Parietal lobe (tissue), 2 donors: Measurements from ENCODE around the gene RPL4. TPM values are rescaled to one million over a fixed set of nuclear protein-coding genes. Genes with fewer than 3 reads are reported as not detected.

Experiments
- small RNA-seq: library from RNA; depleted of rRNA; stranded (forward); fragments of <200 nt; gene quantifications from one replicate; pipeline ENCODE3, GENCODE V24; 2014; ENCODE audit warnings: low replicate concordance
- total RNA-seq: library from RNA; depleted of rRNA; stranded (reverse); fragments of >200 nt; gene quantifications from one replicate; pipeline ENCODE4 v1.2.3, GENCODE V29; 2014

Gene RPL4
- 2,484 TPM for total RNA-seq

DNA sequence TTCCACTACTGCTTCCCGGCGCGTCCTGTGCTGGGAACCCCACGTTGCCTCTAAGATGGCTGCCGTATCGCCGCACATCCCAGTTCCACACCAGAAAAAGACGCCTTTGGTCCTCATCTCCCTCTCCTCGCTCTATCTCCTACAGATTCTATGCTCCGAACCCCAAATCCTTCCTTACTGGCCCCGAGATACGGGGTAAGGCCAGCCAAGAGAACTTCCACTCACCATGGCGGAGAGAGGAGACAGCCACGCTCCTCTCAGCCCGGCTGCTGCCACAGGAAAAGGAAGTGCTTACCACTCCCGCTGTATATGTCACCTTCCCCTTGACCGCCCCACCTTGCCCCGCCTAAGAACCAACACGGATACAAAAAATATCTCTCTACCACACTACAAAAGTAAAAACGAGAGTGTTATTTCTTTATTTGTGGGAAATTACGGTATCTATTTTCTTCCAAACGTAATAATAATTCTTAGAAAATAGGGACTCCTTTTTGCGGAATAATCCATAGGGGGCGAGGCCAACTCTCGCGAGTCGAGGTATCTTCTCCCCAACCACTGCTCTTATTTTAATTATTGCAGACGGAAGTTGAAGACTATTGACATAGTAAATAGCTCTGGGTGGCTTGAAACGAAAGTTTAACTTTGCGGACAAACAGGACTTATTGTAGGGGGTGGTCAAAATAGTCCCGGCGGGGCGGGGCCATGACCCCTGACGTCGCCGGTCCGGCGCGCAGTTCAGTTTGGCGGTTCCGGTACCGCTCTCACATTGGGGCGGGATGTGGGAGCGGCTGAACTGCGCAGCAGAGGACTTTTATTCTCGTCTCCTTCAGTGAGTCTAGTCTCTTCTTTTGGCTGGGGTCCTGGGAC is at the start of gene RPL4, which contains the start of gene ZWILCH:
RPL4 (minus strand) TSS at position 293 of the 867 bp plus-strand sequence; CDS start at position 228, 65 bp downstream.
ZWILCH (plus strand) TSS at position 764 of the 867 bp plus-strand sequence; CDS start at position 777, 13 bp downstream.

DNA sequence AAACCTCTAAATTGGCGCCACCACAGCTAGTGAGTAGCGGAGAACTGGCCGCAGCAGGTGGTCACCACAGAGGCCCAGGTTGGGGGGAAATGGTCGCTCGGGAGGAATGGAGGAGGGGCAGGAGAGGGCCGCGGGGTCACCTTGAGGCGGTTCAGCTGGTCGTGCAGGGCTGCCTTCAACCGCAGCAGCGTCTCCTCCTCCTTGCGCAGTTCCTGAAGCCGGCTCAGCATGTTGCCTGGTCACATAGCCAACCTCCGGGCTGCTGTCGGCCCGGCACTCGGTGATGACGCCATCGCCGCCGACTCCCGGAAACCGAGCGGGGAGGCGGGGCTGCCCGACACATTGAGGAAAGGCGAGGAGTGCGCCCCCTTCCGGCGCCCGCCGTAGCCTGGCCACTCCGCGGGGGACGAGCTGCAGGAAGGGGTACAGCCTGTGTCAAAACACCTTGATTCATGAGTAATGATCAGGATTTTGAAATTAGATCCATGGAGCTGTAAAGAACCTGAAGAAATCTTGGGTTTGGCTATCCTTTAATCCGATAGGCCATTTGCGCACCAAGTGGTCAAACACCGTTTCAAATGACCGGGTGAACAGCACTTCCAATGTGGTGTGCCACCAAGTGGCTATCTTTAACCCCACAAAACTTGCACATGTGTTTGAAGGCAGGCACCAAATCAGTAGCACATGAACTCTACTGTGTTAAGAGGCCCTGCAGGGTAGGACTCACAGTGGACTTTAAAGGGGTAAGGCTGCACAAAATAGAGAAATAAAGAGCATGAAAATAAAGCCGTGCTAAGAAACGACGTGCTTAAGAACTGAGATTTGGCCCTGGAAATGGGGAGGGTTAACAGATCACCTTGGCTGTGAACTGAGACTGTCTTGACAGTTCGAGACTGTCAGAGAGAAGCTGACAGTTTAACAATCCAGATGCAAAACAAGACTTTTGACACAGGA is 6.9 kb downstream of the RPL4 start, which contains the start of gene SNAPC5:
SNAPC5 (minus strand) TSS at position 261 of the 954 bp plus-strand sequence; CDS start at position 230, 31 bp downstream.

Small RNAs within 50 kb of the gene (small RNA-seq; reads per million reads assigned to genes)
- not detected for gene MIR4512
- gene RF01159, result not detected
- gene SNORD16, result not detected
- gene SNORD18A, result not detected
- gene SNORD18B, result not detected
- not detected for gene SNORD18C

Other genes starting within 250 kb of the RPL4 start
- 42.9 TPM for gene DIS3L, start 211.3 kb downstream of the RPL4 start, total RNA-seq
- gene TIPIN, start 148.2 kb downstream of the RPL4 start, total RNA-seq, result 16.9 TPM
- gene MAP2K1, start 117.9 kb downstream of the RPL4 start, total RNA-seq, result 18.5 TPM
- gene SNAPC5, start 7.1 kb downstream of the RPL4 start, total RNA-seq, result 16.0 TPM
- gene ZWILCH, start 471 bp upstream of the RPL4 start, total RNA-seq, result 33.8 TPM
- gene LCTL, start 61.1 kb upstream of the RPL4 start, total RNA-seq, result not detected
- 2.5 TPM for gene SMAD6, start 197.4 kb upstream of the RPL4 start, total RNA-seq